Upper lobe of left lung (tissue), 6 donors: ENCODE results near the gene HACD2. TPM values are rescaled to one million over a fixed set of nuclear protein-coding genes. Genes with fewer than 3 reads are reported as not detected.

ENCODE experiments used
- ATAC-seq, 2 donors: fragments of 200-7000 bp; cut with Tn5 transposase; one replicate each; pipeline ENCODE4 v1.9.1; 2022; ENCODE audit warnings: mild to moderate bottlenecking in 2 of 2, moderate library complexity in 2 of 2; ENCODE audit not compliant: low FRiP score in 2 of 2
- DNase-seq, 2 donors: peaks; one replicate each; pipeline ENCODE4 v3.0.0-alpha.2; 2019 to 2020
- H3K27ac ChIP-seq, 4 donors: fragments of 200-600 bp; sonication (generic); one replicate each; pipeline ENCODE4 v1.5.1; 2016 to 2019
- H3K27me3 ChIP-seq, 4 donors: fragments of 200-600 bp; sonication (generic); one replicate each; pipeline ENCODE4 v1.5.1; 2017 to 2019
- H3K36me3 ChIP-seq, 4 donors: fragments of 200-600 bp; sonication (generic); one replicate each; pipeline ENCODE4 v1.5.1; 2016 to 2019
- H3K4me1 ChIP-seq, 4 donors: fragments of 200-600 bp; sonication (generic); one replicate each; pipeline ENCODE4 v1.5.1; 2018 to 2019
- H3K4me3 ChIP-seq, 4 donors: fragments of 200-600 bp; sonication (generic); one replicate each; pipeline ENCODE4 v1.5.1; 2017 to 2019; ENCODE audit warnings: mild to moderate bottlenecking in 2 of 4, moderate library complexity in 1 of 4
- H3K9me3 ChIP-seq, 4 donors: fragments of 200-600 bp; sonication (generic); one replicate each; pipeline ENCODE4 v1.5.1; 2018 to 2019
- CTCF ChIP-seq, 6 experiments: fragments of 450-650 bp in 4 of 6; fragments of 200-600 bp in 2 of 6; sonication (generic) in 2 of 6; IDR thresholded peaks; one replicate each; pipeline ENCODE4 v1.5.1; 2016 to 2019; ENCODE audit warnings: antibody characterized with exemption in 6 of 6
- EP300 ChIP-seq, 4 donors: sonication (generic); formaldehyde crosslinking; IDR thresholded peaks; one replicate each; pipeline ENCODE4 v1.5.1; 2017; ENCODE audit warnings: antibody characterized with exemption in 4 of 4, control low read depth in 2 of 4
- POLR2A ChIP-seq, 4 donors: fragments of 450-650 bp; IDR thresholded peaks; one replicate each; pipeline ENCODE4 v1.5.1; 2016 to 2017; ENCODE audit warnings: antibody characterized with exemption in 4 of 4, mild to moderate bottlenecking in 2 of 4
- POLR2AphosphoS5 ChIP-seq, 2 donors: sonication (generic); formaldehyde crosslinking; IDR thresholded peaks; one replicate each; pipeline ENCODE4 v1.5.1; 2017; ENCODE audit warnings: antibody characterized with exemption in 2 of 2
- WGBS, 2 donors: methylation state at CpG; one replicate each; pipeline ENCODE4 v1.1.5; 2017 to 2018; 5-methylcytosine and 5-hydroxymethylcytosine counted together
- total RNA-seq, 6 donors: library from RNA; depleted of rRNA in 4 of 6; stranded (reverse); fragments of >200 nt in 4 of 6; gene quantifications; one replicate each; pipeline versions ENCODE4 v1.1.0 to v1.2.1, GENCODE V29; 2016 to 2021
- donor health status: DM: no; HTN: no; CAD: no; lungs with moderate emphysema.
- donor health status: DM: no; HTN: yes; CAD: no; lungs with severe emphysema.

Gene HACD2
- total RNA-seq, 6 donors from 2014 or later, result 12.5 to 60.4 (median 39.1) TPM

GRCh38 chr3:123449102-123449996 lies 135.5 kb downstream of the HACD2 start:
- H3K27ac ChIP-seq, result peak overlapping the region in 3 of 4 donors; percentile 35 to 74 (median 58)

GRCh38 chr3:123448536-123449101 lies 136.2 kb downstream of the HACD2 start, which contains the start of gene ADCY5:
ADCY5 (minus strand) TSS chr3:123449090; CDS start chr3:123448545, 545 bp downstream.
- Histone ChIP-seq H3K4me3 (peak within 1 kb of the TSS; percentile 42 to 62 (median 52)), H3K9me3 (no peaks in the 10 kb centered on the region), H3K4me1 (peaks cover 16 to 32% (median 19%) of the 10 kb centered on the region in 4 donors), H3K27me3 (peaks cover 0 to 29% (median 19%) of the 10 kb centered on the region in 4 donors), H3K27ac (peak within 1 kb of the TSS; percentile 35 to 74 (median 52)), H3K36me3 (no peaks in the 10 kb centered on the region)
- 2 to 5% methylated on average over 18 to 35 of the region's 67 CpGs for WGBS, 2 donors
- TF ChIP-seq EP300 (IDR thresholded peaks at IDR 0.05), result no peak
- no peak for TF ChIP-seq CTCF (IDR thresholded peaks at IDR 0.05)
- no peak for TF ChIP-seq POLR2AphosphoS5 (IDR thresholded peaks at IDR 0.05)
- no peak for TF ChIP-seq POLR2A (IDR thresholded peaks at IDR 0.05)
- ATAC-seq (peak in 1 of 2 donors; percentile 45), DNase-seq (peak in 1 of 2 donors; percentile 88)

More at GRCh38 chr3:123449102-123449996, 135.5 kb downstream of the HACD2 start:
- WGBS, 2 donors, result 1% methylated on average over 34 to 50 of the region's 114 CpGs
- Histone ChIP-seq H3K27me3 (peaks cover 0 to 29% (median 19%) of the 10 kb centered on the region in 4 donors), H3K36me3 (no peaks in the 10 kb centered on the region), H3K4me1 (peaks cover 16 to 32% (median 19%) of the 10 kb centered on the region in 4 donors), H3K4me3 (peak overlapping the region; percentile 42 to 62 (median 52)), H3K9me3 (no peaks in the 10 kb centered on the region)
- TF ChIP-seq POLR2A (IDR thresholded peaks at IDR 0.05) (no peak), CTCF (IDR thresholded peaks at IDR 0.05) (no peak), EP300 (IDR thresholded peaks at IDR 0.05) (no peak), POLR2AphosphoS5 (IDR thresholded peaks at IDR 0.05) (no peak)
- DNase-seq (peak in 1 of 2 donors; percentile 89), ATAC-seq (peak in 1 of 2 donors; percentile 79)

GRCh38 chr3:123447749-123448517 lies 136.9 kb downstream of the HACD2 start:
- Histone ChIP-seq H3K27ac (peak overlapping the region in 3 of 4 donors; percentile 45 to 74 (median 58)), H3K27me3 (peaks cover 0 to 29% (median 19%) of the 10 kb centered on the region in 4 donors), H3K36me3 (no peaks in the 10 kb centered on the region), H3K4me3 (peak overlapping the region; percentile 25 to 62 (median 52)), H3K4me1 (peaks cover 16 to 32% (median 19%) of the 10 kb centered on the region in 4 donors), H3K9me3 (no peaks in the 10 kb centered on the region)
- no peak for ATAC-seq
- 17% methylated on average over 28 of the region's 110 CpGs; no CpG with 5 or more reads in 1 of the 2 donors for WGBS, 2 donors
- DNase-seq, result peak in 1 of 2 donors; percentile 88
- TF ChIP-seq EP300 (IDR thresholded peaks at IDR 0.05) (no peak), POLR2A (IDR thresholded peaks at IDR 0.05) (no peak), CTCF (IDR thresholded peaks at IDR 0.05) (peak in 4 of 6 experiments; percentile 23 to 46 (median 38)), POLR2AphosphoS5 (IDR thresholded peaks at IDR 0.05) (no peak)

- H3K27ac ChIP-seq, result peak overlapping the region in 1 of 4 donors; percentile 7
- no peak for ATAC-seq
- H3K4me3 ChIP-seq, result peak overlapping the region in 3 of 4 donors; percentile 18 to 47 (median 24)
Observed at GRCh38 chr3:123447416-123447748, 137.5 kb downstream of the HACD2 start.

More at GRCh38 chr3:123447416-123447748, 137.5 kb downstream of the HACD2 start:
- DNase-seq, result peak in 1 of 2 donors; percentile 85
- no peaks in the 10 kb centered on the region for H3K9me3 ChIP-seq
- TF ChIP-seq POLR2AphosphoS5 (IDR thresholded peaks at IDR 0.05) (no peak), EP300 (IDR thresholded peaks at IDR 0.05) (no peak), POLR2A (IDR thresholded peaks at IDR 0.05) (no peak), CTCF (IDR thresholded peaks at IDR 0.05) (no peak)
- H3K4me1 ChIP-seq, result peaks cover 16 to 32% (median 19%) of the 10 kb centered on the region in 4 donors
- peaks cover 0 to 29% (median 19%) of the 10 kb centered on the region in 4 donors for H3K27me3 ChIP-seq
- H3K36me3 ChIP-seq, result no peaks in the 10 kb centered on the region
- WGBS, 2 donors, result 93 to 94% methylated on average over 17 to 27 of the region's 27 CpGs
